GM12878 (cell line): Measurements from ENCODE around the gene CATSPERZ. TPM values are rescaled to one million over a fixed set of nuclear protein-coding genes. Genes with fewer than 3 reads are reported as not detected.

Source experiments
- ATAC-seq: fragments of 200-7000 bp; cut with Tn5 transposase; 3 replicates; pipeline ENCODE4 v1.9.1; 2020; ENCODE audit warnings: mild to moderate bottlenecking, moderate library complexity
- BruUV-seq: library from RNA; stranded (reverse); fragments of 400-500 nt; replicated peaks from 2 replicates; lab custom pipeline; 2021; lab: Mats Ljungman, UMichigan
- CTCF ChIA-PET: fragments of 300-600 bp; sonication (Branson Sonifier 250); formaldehyde crosslinking; extraction: SDS; loops from one replicate; lab custom pipeline; 2021; ENCODE audit warnings: inconsistent platforms; lab: Yijun Ruan, JAX
- POLR2A ChIA-PET: fragments of 350-600 bp; formaldehyde crosslinking; extraction: SDS; loops from one replicate; lab custom pipeline; 2021; ENCODE audit warnings: inconsistent platforms; lab: Charles Lee
- RAD21 ChIA-PET: fragments of 300-600 bp; sonication (Branson Sonifier 250); formaldehyde crosslinking; loops from one replicate; lab custom pipeline; 2023; ENCODE audit warnings: antibody characterized with exemption; ENCODE audit not compliant: unreplicated experiment; lab: Charles Lee
- SMC1A ChIA-PET: fragments of 300-600 bp; sonication (Branson Sonifier 250); formaldehyde crosslinking; loops from one replicate; lab custom pipeline; 2023; ENCODE audit not compliant: unreplicated experiment, uncharacterized antibody; lab: Charles Lee
- DNase-seq: peaks from one replicate; pipeline ENCODE4 v3.0.0-alpha.2; 2011; ENCODE audit warnings: low read depth, low spot score
- FAIRE-seq: peaks from 3 replicates; lab custom pipeline; 2011; peaks lifted over from hg19 to GRCh38; lab: Jason Lieb, UNC
- H2AFZ ChIP-seq: 2 replicates; pipeline ENCODE4 v1.6.0; 2011; ENCODE audit warnings: low read depth, low read length, control low read depth; ENCODE audit not compliant: control insufficient read depth
- H3K27ac ChIP-seq: 2 replicates; pipeline ENCODE4 v1.5.1; 2011; ENCODE audit warnings: control low read depth; ENCODE audit not compliant: control insufficient read depth, insufficient read depth
- H3K27me3 ChIP-seq, 2 experiments: replicated peaks in 1 of 2; 2 replicates each; pipeline versions ENCODE4 v1.6.0 to v1.6.1; 2011; ENCODE audit warnings: low read length in 1 of 2; ENCODE audit not compliant: control insufficient read depth in 2 of 2, insufficient read depth in 2 of 2
- H3K36me3 ChIP-seq, 2 experiments: 2 replicates each; pipeline ENCODE4 v1.5.1; 2011; ENCODE audit warnings: low read length in 1 of 2; ENCODE audit not compliant: control insufficient read depth in 2 of 2, insufficient read depth in 2 of 2
- H3K4me1 ChIP-seq: 2 replicates; pipeline ENCODE4 v1.6.1; 2011; ENCODE audit warnings: mild to moderate bottlenecking, low read length, moderate library complexity, mixed read lengths; ENCODE audit not compliant: control insufficient read depth, insufficient read depth
- H3K4me2 ChIP-seq: 2 replicates; pipeline ENCODE4 v1.6.0; 2011; ENCODE audit warnings: control low read depth; ENCODE audit not compliant: control insufficient read depth, insufficient read depth
- H3K4me3 ChIP-seq: fragments of 200-600 bp; sonication (generic); 2 replicates; pipeline ENCODE4 v1.5.1; 2016
- H3K79me2 ChIP-seq: 2 replicates; pipeline ENCODE4 v1.6.0; 2011; ENCODE audit warnings: low read length; ENCODE audit not compliant: control insufficient read depth, insufficient read depth
- H3K9ac ChIP-seq: 2 replicates; pipeline ENCODE4 v1.8.0; 2011; ENCODE audit warnings: low read length, control low read depth, mixed read lengths; ENCODE audit not compliant: control insufficient read depth, insufficient read depth
- H3K9me3 ChIP-seq: replicated peaks from 3 replicates; pipeline ENCODE4 v1.5.1; 2011; ENCODE audit warnings: mild to moderate bottlenecking, low read length; ENCODE audit not compliant: control insufficient read depth, insufficient read depth
- H4K20me1 ChIP-seq: 2 replicates; pipeline ENCODE4 v1.6.0; 2011; ENCODE audit not compliant: control insufficient read depth, insufficient read depth
- ATF7 ChIP-seq: fragments of 450-650 bp; IDR thresholded peaks from 2 replicates; pipeline ENCODE4 v1.6.1; 2016; ENCODE audit warnings: low read depth, mild to moderate bottlenecking
- BACH1 ChIP-seq: fragments of 450-650 bp; IDR thresholded peaks from 2 replicates; pipeline ENCODE4 v1.6.1; 2017; ENCODE audit warnings: mild to moderate bottlenecking, borderline replicate concordance
- E4F1 ChIP-seq: fragments of 450-650 bp; IDR thresholded peaks from 2 replicates; pipeline ENCODE4 v1.6.1; 2018; ENCODE audit warnings: borderline replicate concordance, mild to moderate bottlenecking; ENCODE audit not compliant: partially characterized antibody
- NKRF ChIP-seq: fragments of 450-650 bp; conservative IDR thresholded peaks from 2 replicates; pipeline ENCODE4 v1.6.1; 2017; ENCODE audit warnings: mild to moderate bottlenecking, moderate library complexity
- NR2C2 ChIP-seq: IDR thresholded peaks from 2 replicates; pipeline ENCODE4 v1.6.1; 2011; ENCODE audit warnings: borderline replicate concordance, low read depth; ENCODE audit not compliant: control insufficient read depth, insufficient read length
- NR2F1 ChIP-seq: fragments of 450-650 bp; conservative IDR thresholded peaks from 2 replicates; pipeline ENCODE4 v1.6.1; 2017; ENCODE audit warnings: mild to moderate bottlenecking
- PAX8 ChIP-seq: fragments of 450-650 bp; IDR thresholded peaks from 2 replicates; pipeline ENCODE4 v1.6.1; 2017; ENCODE audit warnings: mild to moderate bottlenecking, moderate library complexity
- PML ChIP-seq: IDR thresholded peaks from 2 replicates; pipeline ENCODE4 v1.6.1; 2012; ENCODE audit warnings: low read length, inconsistent platforms
- SREBF2 ChIP-seq: IDR thresholded peaks from 2 replicates; pipeline ENCODE4 v1.6.1; 2012; ENCODE audit warnings: mild to moderate bottlenecking, low read length
- TCF3 ChIP-seq: IDR thresholded peaks from 2 replicates; pipeline ENCODE4 v1.6.1; 2012; ENCODE audit warnings: low read depth, mild to moderate bottlenecking, low read length, borderline replicate concordance; ENCODE audit not compliant: insufficient read depth
- ZBTB11 ChIP-seq: fragments of 450-650 bp; formaldehyde crosslinking; IDR thresholded peaks from 2 replicates; pipeline ENCODE4 v1.5.0; 2022; ENCODE audit warnings: mild to moderate bottlenecking, missing genetic modification characterization
- ZNF384 ChIP-seq: IDR thresholded peaks from 2 replicates; pipeline ENCODE4 v1.6.1; 2012; ENCODE audit warnings: low read depth, mild to moderate bottlenecking, low read length, improper control_type of control experiment, borderline replicate concordance
- WGBS: methylation state at CpG from one replicate; pipeline ENCODE4 v1.1.6; 2016; ENCODE audit warnings: low lambda C conversion rate; ENCODE audit not compliant: insufficient replicate concordance, insufficient coverage; ENCODE audit errors: missing lambda C conversion rate; 5-methylcytosine and 5-hydroxymethylcytosine counted together
- in situ Hi-C: fragments of 300-500 bp; cut with MboI; formaldehyde crosslinking; loops from 9 replicates; pipeline ENCODE4 v1.14.3; 2018; ENCODE audit warnings: mixed read lengths
- intact Hi-C: fragments of 100-400 bp; cut with micrococcal nuclease; formaldehyde crosslinking; loops from one replicate; pipeline ENCODE4 v1.14.2; 2022; ENCODE audit not compliant: unreplicated experiment
- polyA plus RNA-seq, 11 experiments: library from polyadenylated mRNA; depleted of rRNA in 4 of 11; unstranded in 6 of 11; stranded (reverse) in 5 of 11; fragments of >200 nt; fragmentation: Nextera tagmentation in 4 of 11; fragmentation: Illumina TruSeq in 1 of 11; extraction: Ambion mirVana in 4 of 11; extraction: Trizol in 1 of 11; gene quantifications; 1 replicate in 1 of 11; 2 replicates in 10 of 11; pipeline versions ENCODE4 v1.2.1 to v1.2.3, GENCODE V29; 2011 to 2016; ENCODE audit warnings: inconsistent platforms in 2 of 11, missing spikeins in 2 of 11, low read depth in 1 of 11
- total RNA-seq, 4 experiments: library from RNA; depleted of rRNA in 3 of 4; stranded (reverse); fragments of >200 nt in 3 of 4; fragmentation: Illumina TruSeq in 1 of 4; extraction: Trizol in 1 of 4; gene quantifications; 2 replicates each; pipeline versions ENCODE4 v1.2.1 to v1.2.3, GENCODE V29; 2013 to 2021

CATSPERZ gene
- total and polyA plus RNA-seq, 10 of the 15 experiments (the other 5 are each of a cell fraction or from before 2014, with no cell fraction given), result 0.12 to 0.31 TPM; not detected in 8

GRCh38 chr11:64263021-64263946 lies 36.9 kb upstream of the CATSPERZ start:
- Histone ChIP-seq H3K79me2 (no peaks in the 10 kb centered on the region), H3K36me3 (peaks cover 0 to 5% of the 10 kb centered on the region in 2 experiments; a peak in 2 of 4 replicates), H3K4me3 (no peak overlapping the region), H3K4me1 (peaks cover 14% of the 10 kb centered on the region), H3K9me3 (no peaks in the 10 kb centered on the region), H3K9ac (no peak overlapping the region), H4K20me1 (no peaks in the 10 kb centered on the region), H3K4me2 (no peak overlapping the region), H3K27me3 (no peaks in the 10 kb centered on the region), H3K27ac (no peak overlapping the region), H2AFZ (no peak overlapping the region)
- in situ Hi-C loops (no loop called here), intact Hi-C loops (no loop called here)
- RAD21 ChIA-PET, result no interaction called here
- DNase-seq (no peak), FAIRE-seq (no peak), ATAC-seq (no peak)
- POLR2A ChIA-PET, result interaction anchor here (1.0 kb wide), 1 partner anchor 13 kb away, joined by 3 read pairs; no protein-coding TSS in a partner anchor
- SMC1A ChIA-PET, result no interaction called here
- WGBS, result 81% methylated on average over 29 of the region's 29 CpGs
- BruUV-seq, result no TSS peak
- CTCF ChIA-PET, result interaction anchor here (0.7 to 2.0 kb wide), 5 partner anchors 11 to 96 kb away, joined by 3 to 9 read pairs (median 4); no protein-coding TSS in a partner anchor
- no peak for TF ChIP-seq ZBTB11 (CRISPR knock-in tag)
- no peak for TF ChIP-seq NKRF
- no peak for TF ChIP-seq ATF7
- TF ChIP-seq NR2F1, result no peak
- TF ChIP-seq BACH1, result no peak
- no peak for TF ChIP-seq SREBF2
- no peak for TF ChIP-seq NR2C2
- no peak for TF ChIP-seq E4F1
- no peak for TF ChIP-seq PML
- TF ChIP-seq ZNF384, result no peak
- no peak for TF ChIP-seq PAX8
- no peak for TF ChIP-seq TCF3
